K562 (cell line): Measurements from ENCODE around the gene OLFML1. TPM values are rescaled to one million over a fixed set of nuclear protein-coding genes. Genes with fewer than 3 reads are reported as not detected.

Experiments
- DMBX1 ChIP-seq: fragments of 250-450 bp; sonication (Bioruptor Pico); IDR thresholded peaks from 2 replicates; pipeline ENCODE4 v1.8.0; 2022; ENCODE audit warnings: inconsistent platforms, mild to moderate bottlenecking, moderate library complexity, borderline replicate concordance
- MAFF ChIP-seq: IDR thresholded peaks from 2 replicates; pipeline ENCODE4 v1.6.1; 2012; ENCODE audit warnings: low read length, improper control_type of control experiment
- NR2F6 ChIP-seq: fragments of 450-650 bp; formaldehyde crosslinking; IDR thresholded peaks from 2 replicates; pipeline ENCODE4 v1.4.0; 2020; ENCODE audit warnings: mild to moderate bottlenecking
- SIRT6 ChIP-seq: IDR thresholded peaks from one replicate; pipeline ENCODE4 v1.6.1; 2012; ENCODE audit warnings: low read depth, mild to moderate bottlenecking, control low read depth, inconsistent platforms, low read length, moderate library complexity
- TFAM ChIP-seq: fragments of 250-450 bp; sonication (Bioruptor Pico); conservative IDR thresholded peaks from 2 replicates; pipeline ENCODE4 v1.5.0; 2021; ENCODE audit warnings: mild to moderate bottlenecking, moderate library complexity
- ZNF551 ChIP-seq: fragments of 250-450 bp; sonication (Bioruptor Pico); IDR thresholded peaks from 2 replicates; pipeline ENCODE4 v1.5.0; 2021; ENCODE audit warnings: mild to moderate bottlenecking, moderate library complexity
- polyA plus RNA-seq, 8 experiments: library from polyadenylated mRNA; depleted of rRNA in 4 of 8; stranded (reverse) in 5 of 8; unstranded in 3 of 8; fragments of >200 nt; fragmentation: Nextera tagmentation in 2 of 8; fragmentation: Illumina TruSeq in 1 of 8; extraction: Ambion mirVana in 2 of 8; extraction: Trizol in 1 of 8; gene quantifications; 2 replicates each; pipeline versions ENCODE4 v1.2.1 to v1.2.3, GENCODE V29; 2011 to 2014; ENCODE audit warnings: inconsistent platforms in 1 of 8, missing spikeins in 1 of 8
- total RNA-seq, 7 experiments: library from RNA; depleted of rRNA in 6 of 7; stranded (reverse); fragments of >200 nt in 6 of 7; fragmentation: Illumina TruSeq in 2 of 7; extraction: Trizol in 2 of 7; gene quantifications; 2 replicates each; pipeline versions ENCODE4 v1.2.1 to v1.2.3, GENCODE V29; 2011 to 2021; ENCODE audit warnings: low replicate concordance in 1 of 7
- TF ChIP-seq, protein P1 (sequence below): fragments of 200-600 bp; sonication (generic); IDR thresholded peaks from one replicate; pipeline ENCODE4 v1.6.1; 2012; ENCODE audit warnings: mild to moderate bottlenecking, low read depth, low read length, inconsistent platforms
- TF ChIP-seq, protein P2 (sequence below), 2 experiments: IDR thresholded peaks; 2 replicates each; pipeline ENCODE4 v1.6.1; 2011; ENCODE audit warnings: borderline replicate concordance in 1 of 2, control low read depth in 1 of 2, low read depth in 1 of 2, low read length in 1 of 2, mild to moderate bottlenecking in 1 of 2, mixed read lengths in 1 of 2, moderate library complexity in 1 of 2; ENCODE audit not compliant: insufficient read depth in 1 of 2, insufficient read length in 1 of 2, poor library complexity in 1 of 2, severe bottlenecking in 1 of 2; ENCODE audit errors: extremely low read depth in 1 of 2
- TF ChIP-seq, protein P3 (sequence below): IDR thresholded peaks from 2 replicates; pipeline ENCODE4 v1.6.1; 2016; ENCODE audit warnings: missing genetic modification characterization, missing compliant biosample characterization

OLFML1 gene
- total and polyA plus RNA-seq, 9 of the 15 experiments (the other 6 are each of a cell fraction or from before 2014, with no cell fraction given) = not detected

DNA sequence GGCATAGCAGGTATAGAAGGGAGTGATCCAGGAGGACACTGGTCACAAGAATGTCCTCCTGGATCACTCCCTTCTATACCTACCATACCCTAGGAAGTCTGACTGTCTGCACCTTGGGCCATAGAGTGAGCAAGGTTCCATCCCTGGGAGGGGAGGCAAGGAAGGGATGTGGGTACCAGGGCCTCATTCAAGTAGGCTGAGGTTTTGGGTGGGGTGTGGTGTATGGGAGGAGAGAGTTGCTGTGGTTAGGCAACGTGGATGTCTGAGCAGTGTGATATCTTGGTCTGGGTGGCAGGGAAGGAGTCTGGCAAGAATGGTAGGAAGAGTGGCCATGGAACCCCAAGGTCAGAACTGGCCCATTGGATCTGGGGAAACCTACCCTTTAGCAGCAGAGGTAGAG is 41.7 kb downstream of the OLFML1 start (continued):
- TF ChIP-seq TFAM (CRISPR knock-in tag) (no peak), MAFF (no peak), NR2F6 (CRISPR knock-in tag) (no peak), SIRT6 (no peak), DMBX1 (no peak), ZNF551 (no peak)
- TF ChIP-seq, protein P1, sequence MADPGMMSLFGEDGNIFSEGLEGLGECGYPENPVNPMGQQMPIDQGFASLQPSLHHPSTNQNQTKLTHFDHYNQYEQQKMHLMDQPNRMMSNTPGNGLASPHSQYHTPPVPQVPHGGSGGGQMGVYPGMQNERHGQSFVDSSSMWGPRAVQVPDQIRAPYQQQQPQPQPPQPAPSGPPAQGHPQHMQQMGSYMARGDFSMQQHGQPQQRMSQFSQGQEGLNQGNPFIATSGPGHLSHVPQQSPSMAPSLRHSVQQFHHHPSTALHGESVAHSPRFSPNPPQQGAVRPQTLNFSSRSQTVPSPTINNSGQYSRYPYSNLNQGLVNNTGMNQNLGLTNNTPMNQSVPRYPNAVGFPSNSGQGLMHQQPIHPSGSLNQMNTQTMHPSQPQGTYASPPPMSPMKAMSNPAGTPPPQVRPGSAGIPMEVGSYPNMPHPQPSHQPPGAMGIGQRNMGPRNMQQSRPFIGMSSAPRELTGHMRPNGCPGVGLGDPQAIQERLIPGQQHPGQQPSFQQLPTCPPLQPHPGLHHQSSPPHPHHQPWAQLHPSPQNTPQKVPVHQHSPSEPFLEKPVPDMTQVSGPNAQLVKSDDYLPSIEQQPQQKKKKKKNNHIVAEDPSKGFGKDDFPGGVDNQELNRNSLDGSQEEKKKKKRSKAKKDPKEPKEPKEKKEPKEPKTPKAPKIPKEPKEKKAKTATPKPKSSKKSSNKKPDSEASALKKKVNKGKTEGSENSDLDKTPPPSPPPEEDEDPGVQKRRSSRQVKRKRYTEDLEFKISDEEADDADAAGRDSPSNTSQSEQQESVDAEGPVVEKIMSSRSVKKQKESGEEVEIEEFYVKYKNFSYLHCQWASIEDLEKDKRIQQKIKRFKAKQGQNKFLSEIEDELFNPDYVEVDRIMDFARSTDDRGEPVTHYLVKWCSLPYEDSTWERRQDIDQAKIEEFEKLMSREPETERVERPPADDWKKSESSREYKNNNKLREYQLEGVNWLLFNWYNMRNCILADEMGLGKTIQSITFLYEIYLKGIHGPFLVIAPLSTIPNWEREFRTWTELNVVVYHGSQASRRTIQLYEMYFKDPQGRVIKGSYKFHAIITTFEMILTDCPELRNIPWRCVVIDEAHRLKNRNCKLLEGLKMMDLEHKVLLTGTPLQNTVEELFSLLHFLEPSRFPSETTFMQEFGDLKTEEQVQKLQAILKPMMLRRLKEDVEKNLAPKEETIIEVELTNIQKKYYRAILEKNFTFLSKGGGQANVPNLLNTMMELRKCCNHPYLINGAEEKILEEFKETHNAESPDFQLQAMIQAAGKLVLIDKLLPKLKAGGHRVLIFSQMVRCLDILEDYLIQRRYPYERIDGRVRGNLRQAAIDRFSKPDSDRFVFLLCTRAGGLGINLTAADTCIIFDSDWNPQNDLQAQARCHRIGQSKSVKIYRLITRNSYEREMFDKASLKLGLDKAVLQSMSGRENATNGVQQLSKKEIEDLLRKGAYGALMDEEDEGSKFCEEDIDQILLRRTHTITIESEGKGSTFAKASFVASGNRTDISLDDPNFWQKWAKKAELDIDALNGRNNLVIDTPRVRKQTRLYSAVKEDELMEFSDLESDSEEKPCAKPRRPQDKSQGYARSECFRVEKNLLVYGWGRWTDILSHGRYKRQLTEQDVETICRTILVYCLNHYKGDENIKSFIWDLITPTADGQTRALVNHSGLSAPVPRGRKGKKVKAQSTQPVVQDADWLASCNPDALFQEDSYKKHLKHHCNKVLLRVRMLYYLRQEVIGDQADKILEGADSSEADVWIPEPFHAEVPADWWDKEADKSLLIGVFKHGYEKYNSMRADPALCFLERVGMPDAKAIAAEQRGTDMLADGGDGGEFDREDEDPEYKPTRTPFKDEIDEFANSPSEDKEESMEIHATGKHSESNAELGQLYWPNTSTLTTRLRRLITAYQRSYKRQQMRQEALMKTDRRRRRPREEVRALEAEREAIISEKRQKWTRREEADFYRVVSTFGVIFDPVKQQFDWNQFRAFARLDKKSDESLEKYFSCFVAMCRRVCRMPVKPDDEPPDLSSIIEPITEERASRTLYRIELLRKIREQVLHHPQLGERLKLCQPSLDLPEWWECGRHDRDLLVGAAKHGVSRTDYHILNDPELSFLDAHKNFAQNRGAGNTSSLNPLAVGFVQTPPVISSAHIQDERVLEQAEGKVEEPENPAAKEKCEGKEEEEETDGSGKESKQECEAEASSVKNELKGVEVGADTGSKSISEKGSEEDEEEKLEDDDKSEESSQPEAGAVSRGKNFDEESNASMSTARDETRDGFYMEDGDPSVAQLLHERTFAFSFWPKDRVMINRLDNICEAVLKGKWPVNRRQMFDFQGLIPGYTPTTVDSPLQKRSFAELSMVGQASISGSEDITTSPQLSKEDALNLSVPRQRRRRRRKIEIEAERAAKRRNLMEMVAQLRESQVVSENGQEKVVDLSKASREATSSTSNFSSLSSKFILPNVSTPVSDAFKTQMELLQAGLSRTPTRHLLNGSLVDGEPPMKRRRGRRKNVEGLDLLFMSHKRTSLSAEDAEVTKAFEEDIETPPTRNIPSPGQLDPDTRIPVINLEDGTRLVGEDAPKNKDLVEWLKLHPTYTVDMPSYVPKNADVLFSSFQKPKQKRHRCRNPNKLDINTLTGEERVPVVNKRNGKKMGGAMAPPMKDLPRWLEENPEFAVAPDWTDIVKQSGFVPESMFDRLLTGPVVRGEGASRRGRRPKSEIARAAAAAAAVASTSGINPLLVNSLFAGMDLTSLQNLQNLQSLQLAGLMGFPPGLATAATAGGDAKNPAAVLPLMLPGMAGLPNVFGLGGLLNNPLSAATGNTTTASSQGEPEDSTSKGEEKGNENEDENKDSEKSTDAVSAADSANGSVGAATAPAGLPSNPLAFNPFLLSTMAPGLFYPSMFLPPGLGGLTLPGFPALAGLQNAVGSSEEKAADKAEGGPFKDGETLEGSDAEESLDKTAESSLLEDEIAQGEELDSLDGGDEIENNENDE = no peak
- TF ChIP-seq, protein P2, sequence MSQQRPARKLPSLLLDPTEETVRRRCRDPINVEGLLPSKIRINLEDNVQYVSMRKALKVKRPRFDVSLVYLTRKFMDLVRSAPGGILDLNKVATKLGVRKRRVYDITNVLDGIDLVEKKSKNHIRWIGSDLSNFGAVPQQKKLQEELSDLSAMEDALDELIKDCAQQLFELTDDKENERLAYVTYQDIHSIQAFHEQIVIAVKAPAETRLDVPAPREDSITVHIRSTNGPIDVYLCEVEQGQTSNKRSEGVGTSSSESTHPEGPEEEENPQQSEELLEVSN (IDR thresholded peaks at IDR 0.05; ENCODE audit: borderline replicate concordance in 1 of 2, extremely low read depth in 1 of 2, insufficient read depth in 1 of 2, insufficient read length in 1 of 2, low read depth in 1 of 2, low read length in 1 of 2, poor library complexity in 1 of 2, severe bottlenecking in 1 of 2) = no peak
- TF ChIP-seq, protein P3, sequence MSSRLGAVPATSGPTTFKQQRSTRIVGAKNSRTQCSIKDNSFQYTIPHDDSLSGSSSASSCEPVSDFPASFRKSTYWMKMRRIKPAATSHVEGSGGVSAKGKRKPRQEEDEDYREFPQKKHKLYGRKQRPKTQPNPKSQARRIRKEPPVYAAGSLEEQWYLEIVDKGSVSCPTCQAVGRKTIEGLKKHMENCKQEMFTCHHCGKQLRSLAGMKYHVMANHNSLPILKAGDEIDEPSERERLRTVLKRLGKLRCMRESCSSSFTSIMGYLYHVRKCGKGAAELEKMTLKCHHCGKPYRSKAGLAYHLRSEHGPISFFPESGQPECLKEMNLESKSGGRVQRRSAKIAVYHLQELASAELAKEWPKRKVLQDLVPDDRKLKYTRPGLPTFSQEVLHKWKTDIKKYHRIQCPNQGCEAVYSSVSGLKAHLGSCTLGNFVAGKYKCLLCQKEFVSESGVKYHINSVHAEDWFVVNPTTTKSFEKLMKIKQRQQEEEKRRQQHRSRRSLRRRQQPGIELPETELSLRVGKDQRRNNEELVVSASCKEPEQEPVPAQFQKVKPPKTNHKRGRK (tag) = no peak
